ENCODE results near the gene ABCF2.

Gene ABCF2

DNA sequence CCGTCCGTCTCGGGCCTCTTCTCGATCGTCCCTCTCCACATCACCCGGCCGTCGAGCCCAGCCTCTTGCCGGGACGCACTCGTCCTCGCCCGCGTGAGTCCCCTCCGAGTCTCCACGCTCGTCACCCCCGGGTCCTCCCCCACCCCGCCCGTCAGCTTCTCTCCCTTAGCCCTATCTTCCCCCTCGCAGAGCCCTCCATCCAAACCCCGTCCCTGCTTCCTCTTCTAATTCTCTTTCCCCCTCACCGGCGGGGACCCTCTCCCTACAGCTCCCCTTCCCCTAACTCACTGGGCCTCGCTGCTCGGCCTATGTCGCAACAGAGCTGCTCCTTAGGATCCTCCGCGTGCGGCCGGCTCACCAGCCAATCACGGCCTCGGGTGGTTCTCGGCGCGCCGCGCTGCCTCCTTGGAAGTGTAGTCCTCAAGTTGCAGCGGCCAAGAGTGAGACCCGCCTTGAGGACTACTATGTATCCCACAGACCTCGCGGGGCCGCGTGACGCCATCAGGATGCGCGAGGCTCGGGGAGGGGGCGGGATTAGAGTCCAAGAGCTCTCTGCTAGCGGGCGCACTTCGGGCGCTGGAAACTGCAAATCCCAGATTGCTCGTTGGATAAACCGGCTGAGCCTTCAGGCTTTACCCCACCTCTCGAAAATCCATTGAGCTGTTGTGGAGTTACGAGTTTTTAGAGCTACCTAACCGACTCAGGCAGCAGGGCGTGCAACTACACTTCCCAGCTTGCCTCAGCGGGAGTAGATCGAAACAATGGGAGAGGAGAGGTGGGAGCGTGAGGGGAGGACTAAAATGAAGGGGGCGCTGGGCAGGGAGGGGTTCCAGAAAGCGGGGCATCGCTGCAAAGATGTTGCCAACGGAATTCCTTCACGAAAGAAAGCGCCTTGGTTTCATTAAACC lies at the start of gene ABCF2:
Gene ABCF2 (minus strand): TSS at position 331 of the 908 bp plus-strand sequence. CDS start 747 bp downstream, outside the sequence.
- peak; percentile 67 for DNase-seq

DNA sequence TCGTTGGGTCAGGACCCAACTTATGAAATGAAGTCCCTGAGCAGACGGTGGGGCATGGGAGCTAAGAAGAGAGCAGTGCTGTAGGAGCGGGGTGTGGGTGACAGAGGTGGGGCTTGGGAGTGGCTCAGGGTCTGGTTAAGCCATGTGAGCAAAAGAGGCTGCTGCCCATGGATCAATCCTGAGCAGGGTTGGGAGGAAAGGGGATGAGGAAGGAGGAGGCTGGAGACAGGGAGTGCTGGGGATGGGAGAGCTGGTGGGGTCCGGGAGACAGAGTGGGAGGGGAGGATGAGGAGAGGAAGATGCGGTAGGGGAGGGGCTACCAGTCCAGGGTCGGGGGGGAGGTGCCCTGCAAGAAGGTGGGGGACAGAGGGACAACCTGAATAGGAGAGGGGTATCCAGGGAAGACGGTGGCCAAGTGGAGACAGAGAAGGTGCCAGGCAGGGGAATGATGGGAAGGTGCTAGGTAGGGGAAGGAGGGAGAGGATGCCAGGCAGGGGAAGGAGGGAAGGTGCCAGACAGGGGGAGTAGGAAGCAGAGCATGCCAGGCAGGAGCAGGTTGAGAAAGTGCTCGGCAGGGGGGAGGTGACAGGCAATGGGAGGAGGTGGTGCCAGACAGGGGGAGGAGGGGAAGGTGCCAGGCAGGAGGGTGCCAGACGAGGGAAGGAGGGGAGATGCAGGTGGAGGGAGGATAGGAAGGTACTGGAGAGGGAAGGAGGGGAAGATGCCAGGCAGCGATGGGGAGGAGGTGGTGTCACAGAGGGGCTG lies 49.0 kb upstream of the ABCF2 start:
- no peak for DNase-seq

GRCh38 chr7:151274936-151275812 lies 48.2 kb upstream of the ABCF2 start:
- DNase-seq, result no peak

DNA sequence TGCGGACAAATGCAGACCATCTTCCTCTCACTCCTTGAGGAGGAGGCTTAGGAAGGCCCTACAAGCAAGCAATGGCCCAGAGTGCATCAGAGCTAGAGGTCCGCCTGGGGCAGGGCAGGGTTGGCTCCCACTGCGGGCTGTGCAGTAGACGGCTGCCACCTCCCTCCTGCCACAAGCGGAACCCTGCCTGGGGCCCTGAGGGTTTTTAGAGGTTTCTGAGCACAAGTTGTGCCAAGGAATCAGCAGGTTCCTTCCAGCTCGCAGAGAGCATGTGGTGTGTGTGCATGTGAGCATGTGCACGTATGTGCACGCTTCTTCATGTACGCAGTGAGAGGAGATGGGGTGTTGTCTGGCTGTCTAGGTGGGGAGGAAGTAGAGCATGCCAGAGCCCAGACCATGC lies 47.4 kb upstream of the ABCF2 start:
- DNase-seq, result no peak

DNA sequence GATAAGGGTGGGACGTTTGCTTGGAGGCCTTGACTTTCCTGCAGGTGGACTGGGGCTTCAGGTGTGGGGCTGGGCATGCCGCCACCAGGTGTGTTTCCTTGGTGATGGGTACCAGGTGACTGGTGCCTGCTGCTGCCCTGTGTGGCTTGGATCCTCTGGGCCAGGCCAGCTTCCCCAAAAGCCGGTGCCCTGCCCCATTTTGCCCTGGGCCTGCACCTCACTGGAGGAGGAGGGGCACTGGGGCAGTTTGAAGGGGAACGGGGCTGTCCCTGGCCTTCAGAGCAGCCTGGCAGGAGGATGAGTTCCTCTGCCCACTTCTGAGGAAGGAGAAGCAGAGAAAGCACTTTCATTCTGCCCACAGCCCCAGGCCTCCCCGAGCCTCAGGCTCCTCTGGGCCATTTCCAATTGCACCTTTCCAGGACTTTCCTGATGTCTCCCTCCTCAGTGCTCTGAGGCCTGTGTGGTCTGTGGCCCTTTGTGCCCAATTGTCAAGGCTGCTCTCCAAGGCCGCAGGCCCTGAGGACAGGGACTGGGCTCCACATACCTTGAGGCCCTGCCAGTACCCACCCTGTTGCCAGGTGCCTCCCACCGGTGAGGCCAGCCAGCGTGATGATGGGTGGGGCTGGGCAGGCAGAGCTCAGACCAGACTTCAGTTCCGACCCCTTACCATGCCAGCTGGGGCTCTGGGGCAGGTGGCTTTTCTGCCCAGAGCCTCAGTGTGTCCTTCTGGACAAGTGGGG lies 46.8 kb upstream of the ABCF2 start:
- no peak for DNase-seq

- no peak for DNase-seq
Observed at GRCh38 chr7:151272877-151273276, 45.9 kb upstream of the ABCF2 start.

GRCh38 chr7:151272405-151272804 lies 45.4 kb upstream of the ABCF2 start:
- no peak for DNase-seq

GRCh38 chr7:151271699-151272355 lies 44.8 kb upstream of the ABCF2 start:
- no peak for DNase-seq

- no peak for DNase-seq
Observed at GRCh38 chr7:151269511-151269910, 42.5 kb upstream of the ABCF2 start.

GRCh38 chr7:151265351-151265931 lies 38.4 kb upstream of the ABCF2 start:
- no peak for DNase-seq

DNA sequence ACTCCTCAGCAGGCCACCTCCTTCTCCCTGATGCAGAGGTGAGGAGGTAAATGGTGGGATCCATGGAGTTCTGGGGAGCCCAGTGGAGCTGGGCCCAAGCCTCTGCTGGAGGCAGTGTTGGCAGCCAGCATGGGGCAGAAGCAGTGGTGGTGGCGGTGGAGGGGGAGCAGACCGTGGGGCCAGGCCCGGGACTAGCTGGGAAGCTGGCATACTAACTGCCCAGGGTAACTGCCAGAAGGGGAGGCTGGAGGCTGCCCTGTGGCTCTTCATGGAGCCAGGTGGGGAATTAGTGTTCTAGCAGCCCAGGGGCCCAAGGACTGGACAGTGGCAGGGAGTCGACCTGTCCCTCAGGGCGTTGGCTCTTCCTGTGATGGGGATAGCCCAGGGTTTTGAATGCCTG lies 37.6 kb upstream of the ABCF2 start:
- no peak for DNase-seq

DNA sequence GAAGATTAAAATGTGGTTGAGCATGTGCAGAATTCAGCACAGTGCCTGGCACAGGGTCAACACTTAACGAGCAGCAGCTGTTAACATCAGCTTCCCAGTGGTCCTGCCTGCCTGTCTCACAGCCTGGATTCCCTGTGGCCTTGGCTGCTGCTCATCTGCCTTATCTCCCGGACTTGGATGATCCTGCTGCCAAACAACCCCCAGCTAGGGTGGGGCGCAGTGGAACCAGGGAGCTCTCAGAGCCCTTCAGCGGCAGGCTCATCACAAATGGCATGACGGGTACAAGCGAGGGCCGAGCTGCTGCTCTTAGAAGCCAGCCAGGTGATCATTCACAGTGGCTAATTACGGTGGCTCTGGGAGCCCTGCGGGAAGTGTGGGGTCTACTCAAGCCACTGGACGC lies 34.5 kb upstream of the ABCF2 start:
- no peak for DNase-seq

DNA sequence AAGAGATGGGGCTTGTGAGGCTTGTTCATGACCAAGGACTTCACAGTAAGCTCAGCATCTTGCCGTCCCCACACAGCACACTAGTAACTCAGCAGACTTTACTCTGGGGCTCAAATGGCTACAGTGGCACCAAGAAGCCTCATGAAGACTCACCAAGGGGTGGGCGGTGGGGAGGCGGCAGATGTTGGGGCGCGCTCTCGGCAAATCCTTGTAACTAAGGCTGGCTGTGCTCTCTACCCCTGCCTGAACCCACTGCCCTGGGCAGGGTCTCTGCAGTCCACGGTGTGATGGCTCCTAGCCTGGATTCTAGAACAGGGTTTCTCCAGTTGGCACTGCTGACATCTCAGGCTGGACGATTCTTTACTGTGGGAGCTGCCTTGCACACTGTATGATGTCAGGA lies 33.9 kb upstream of the ABCF2 start:
- DNase-seq, result no peak

GRCh38 chr7:151260471-151260870 lies 33.5 kb upstream of the ABCF2 start:
- DNase-seq, result no peak

- no peak for DNase-seq
Observed at GRCh38 chr7:151257990-151258389, 31.0 kb upstream of the ABCF2 start.

- no peak for DNase-seq
Observed at GRCh38 chr7:151256410-151257045, 29.5 kb upstream of the ABCF2 start.

GRCh38 chr7:151255390-151255789 lies 28.4 kb upstream of the ABCF2 start:
- DNase-seq, result no peak

DNA sequence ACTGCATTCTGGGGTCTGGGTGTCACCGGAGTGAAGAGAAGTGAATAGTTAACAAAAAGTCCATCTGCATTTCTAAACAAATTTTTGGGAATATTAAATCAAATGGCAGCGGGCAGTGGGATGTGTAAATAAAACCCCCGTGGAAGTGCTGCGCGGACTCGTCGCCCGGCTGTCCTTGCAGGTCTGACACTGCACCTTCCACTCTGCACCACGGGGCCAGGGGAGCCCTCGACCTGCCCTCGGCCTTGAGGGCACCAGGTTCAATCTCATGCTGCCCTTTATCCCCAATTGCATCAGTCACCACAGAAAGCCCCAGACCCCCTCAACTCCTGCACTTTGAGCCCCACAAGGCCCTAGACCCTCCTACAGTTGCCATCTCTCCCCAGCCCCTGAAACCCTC lies 27.8 kb upstream of the ABCF2 start:
- no peak for DNase-seq

- no peak for DNase-seq
Observed at GRCh38 chr7:151254316-151254715, 27.3 kb upstream of the ABCF2 start.

DNA sequence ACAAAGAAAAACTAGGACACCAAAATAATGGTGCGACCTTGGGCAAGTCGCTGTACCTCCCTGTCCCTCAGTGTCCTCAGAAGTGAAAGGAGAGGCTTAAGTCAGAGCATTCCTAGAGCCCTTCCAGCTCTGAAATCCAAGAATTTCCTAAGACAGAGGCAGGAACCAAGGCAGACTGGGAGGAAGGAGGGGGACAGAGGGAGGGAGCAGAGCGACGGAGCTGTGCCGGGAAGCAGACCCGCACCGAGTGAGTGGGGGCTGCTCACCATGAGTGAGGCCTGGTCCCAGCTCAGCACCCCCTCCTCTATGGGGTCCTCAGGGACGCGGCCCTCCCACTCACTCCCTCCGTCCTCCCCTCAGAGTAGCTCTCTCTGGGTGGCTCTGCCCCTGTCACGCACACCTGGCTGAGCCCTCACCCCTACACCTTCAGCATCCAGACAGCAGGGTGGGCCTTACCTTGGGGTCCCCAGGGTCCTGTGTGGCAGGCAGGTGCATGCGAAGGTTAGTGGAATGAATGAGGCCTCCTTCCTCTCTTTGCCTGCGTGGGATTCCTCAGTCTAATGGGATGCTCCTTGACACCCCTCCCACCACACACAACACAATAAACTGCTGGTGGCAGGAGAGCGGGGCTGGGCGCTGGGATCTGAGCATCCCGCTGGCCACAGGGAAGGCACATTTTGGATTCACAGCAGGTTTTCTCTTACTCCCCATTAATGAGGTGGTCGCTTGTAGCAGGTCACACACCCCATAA lies 26.1 kb upstream of the ABCF2 start:
- DNase-seq, result no peak
